GM12801 (cell line): ENCODE data around the gene SEC16B.

Experiments used
- TF ChIP-seq, protein P1 (sequence below): IDR thresholded peaks from one replicate; pipeline ENCODE4 v1.5.1; 2011; ENCODE audit warnings: control low read depth; ENCODE audit not compliant: insufficient read length; ENCODE audit errors: extremely low read depth

The SEC16B gene

DNA sequence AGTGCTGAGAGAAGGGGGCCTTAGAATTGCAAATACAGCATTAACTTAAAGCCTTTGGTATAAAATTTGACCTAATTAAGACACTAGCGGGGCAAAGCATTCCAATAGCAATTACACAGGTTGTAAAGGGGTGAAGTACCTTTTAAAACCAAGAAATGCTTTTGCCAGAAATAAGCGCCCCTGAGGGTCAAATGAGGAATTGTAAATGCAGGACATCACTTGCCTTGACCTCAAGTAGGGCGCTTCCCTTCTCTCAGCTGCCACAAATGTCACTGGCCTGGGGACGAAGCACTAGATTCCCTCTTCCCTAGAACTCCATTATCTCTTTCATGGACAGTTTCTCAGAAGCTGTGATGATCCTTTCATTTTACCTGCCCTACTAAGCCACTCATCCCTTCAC is 48.3 kb downstream of the SEC16B start:
- TF ChIP-seq, protein P1, sequence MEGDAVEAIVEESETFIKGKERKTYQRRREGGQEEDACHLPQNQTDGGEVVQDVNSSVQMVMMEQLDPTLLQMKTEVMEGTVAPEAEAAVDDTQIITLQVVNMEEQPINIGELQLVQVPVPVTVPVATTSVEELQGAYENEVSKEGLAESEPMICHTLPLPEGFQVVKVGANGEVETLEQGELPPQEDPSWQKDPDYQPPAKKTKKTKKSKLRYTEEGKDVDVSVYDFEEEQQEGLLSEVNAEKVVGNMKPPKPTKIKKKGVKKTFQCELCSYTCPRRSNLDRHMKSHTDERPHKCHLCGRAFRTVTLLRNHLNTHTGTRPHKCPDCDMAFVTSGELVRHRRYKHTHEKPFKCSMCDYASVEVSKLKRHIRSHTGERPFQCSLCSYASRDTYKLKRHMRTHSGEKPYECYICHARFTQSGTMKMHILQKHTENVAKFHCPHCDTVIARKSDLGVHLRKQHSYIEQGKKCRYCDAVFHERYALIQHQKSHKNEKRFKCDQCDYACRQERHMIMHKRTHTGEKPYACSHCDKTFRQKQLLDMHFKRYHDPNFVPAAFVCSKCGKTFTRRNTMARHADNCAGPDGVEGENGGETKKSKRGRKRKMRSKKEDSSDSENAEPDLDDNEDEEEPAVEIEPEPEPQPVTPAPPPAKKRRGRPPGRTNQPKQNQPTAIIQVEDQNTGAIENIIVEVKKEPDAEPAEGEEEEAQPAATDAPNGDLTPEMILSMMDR, result no peak

DNA sequence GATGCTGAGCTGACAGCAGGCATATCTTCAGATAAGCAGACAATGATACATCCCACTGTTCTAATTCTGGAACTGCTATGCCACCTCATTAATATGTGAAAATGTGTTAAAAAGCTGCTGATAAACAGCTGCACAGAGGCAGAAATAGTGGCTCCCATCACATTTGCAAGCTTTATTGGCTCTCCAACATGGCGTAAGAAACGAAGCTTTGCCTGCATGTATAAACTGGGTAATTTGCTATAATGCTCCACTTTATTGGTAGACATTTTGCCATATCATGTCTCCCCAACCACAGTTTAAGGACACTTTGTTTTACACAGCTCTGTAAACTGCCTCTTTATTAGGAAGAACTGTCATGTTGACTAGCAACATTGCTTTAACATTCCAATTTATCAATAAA is 49.8 kb downstream of the SEC16B start:
- TF ChIP-seq, protein P1, result no peak

DNA sequence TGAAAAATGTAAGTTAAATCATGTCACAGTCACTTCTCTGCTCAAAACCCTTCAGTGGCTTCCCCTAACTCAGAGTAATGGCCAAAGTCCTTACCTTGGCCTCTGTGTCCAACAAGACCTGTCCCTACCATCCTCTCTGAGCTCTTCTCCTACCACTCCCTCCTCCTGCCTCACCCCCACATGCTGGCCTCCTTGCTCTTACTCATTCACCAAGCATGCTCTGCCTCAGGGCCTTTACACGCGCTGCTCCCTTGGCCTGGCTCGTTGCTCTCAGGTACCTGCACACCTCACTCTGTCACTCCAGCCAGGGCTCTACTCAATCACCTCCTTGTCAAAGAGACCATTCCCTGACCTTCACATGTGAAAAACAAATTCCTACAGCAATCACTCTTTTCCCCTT is 54.2 kb downstream of the SEC16B start:
- TF ChIP-seq, protein P1, result no peak

DNA sequence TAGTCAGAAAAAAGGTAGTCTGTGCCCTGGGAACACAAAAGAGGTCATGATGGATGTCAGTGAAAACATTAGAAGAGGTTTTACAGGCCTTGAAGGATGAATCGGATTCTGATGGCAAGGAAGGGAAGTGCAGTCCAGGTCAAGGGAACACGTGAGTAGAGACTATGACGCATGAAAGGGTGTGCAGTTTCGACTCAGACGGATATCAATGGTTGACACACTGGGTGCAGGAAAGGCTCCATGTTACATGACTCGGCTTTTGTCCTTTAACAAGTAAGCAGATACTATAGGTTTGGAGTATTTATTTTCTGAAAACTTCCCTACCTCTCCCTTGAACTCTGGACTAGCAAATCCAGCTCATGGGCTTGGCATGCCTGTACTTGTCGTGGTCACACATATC is 55.3 kb downstream of the SEC16B start:
- TF ChIP-seq, protein P1, result no peak

DNA sequence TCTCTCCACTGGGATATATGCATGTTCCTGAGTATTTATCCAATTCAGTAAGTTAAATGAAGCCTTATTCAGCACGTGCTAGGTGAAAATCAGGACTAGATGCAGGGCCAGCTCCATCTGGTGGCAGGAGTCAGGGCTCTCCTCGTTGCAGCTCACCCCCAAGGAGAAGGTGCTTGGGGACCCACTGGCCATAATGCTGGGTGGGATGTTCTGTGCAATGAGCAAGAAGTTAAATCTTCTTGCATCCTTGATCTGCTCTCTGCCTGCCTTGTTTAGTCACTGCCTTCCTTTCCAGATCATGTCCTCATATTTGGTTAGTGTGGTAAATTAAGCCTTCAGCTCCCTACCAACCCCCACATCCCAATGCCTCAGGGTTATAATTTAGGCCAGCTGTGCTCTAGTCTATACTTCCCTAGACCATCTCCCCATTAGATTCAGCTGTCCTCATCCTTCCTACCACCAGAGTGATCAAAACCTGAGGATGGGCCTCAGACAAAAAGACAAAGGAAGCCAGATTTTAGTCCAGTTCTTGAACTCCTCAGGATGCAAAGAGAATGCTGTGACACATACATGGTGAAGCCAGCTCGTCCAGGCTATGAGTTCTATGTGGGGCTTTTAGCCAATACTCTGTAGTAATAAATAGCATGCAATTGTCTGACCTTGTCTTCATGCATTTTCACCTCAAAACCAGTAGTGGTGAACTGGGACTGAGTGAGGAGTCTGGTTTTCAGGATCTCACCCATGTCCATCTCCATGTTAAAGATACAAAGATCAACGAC is 55.9 kb downstream of the SEC16B start:
- TF ChIP-seq, protein P1, result no peak

DNA sequence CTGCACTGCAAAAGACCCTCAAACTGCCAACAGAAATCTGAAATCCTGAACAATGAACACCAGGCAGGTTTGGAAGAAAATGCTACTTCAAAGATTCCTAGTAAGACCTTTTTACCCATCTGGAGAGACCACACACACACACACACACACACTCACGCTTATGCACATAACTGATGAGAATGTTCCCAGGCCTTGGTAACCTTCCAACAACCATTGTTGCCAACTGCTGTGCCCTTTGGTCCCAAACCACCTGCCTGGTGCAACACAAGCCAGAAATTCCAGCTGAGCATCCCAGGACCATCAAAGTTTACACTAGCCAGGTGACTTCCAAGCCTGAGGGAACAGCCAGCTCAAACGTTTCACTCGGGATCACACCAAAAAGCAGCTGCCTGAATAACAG is 56.9 kb downstream of the SEC16B start:
- TF ChIP-seq, protein P1, result no peak

DNA sequence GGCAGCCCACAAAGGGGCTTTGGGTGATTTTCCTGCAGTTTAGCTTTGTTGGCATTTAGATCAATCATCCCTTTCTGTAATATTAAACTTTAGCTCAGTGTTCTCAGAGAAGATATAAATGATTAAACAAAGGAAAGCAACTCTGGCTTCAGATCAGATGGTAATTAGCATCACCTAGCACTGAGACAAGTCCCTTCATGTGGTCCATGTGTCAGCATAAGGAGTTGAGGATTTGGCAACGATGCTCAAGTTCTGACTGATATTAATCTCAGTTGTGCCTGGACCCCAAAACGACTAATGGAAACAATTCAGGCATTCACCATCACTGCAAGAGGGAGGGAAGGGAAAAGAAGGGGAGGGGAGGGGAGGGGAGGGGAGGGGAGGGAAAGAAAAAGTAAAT is 60.4 kb downstream of the SEC16B start:
- TF ChIP-seq, protein P1, result no peak

DNA sequence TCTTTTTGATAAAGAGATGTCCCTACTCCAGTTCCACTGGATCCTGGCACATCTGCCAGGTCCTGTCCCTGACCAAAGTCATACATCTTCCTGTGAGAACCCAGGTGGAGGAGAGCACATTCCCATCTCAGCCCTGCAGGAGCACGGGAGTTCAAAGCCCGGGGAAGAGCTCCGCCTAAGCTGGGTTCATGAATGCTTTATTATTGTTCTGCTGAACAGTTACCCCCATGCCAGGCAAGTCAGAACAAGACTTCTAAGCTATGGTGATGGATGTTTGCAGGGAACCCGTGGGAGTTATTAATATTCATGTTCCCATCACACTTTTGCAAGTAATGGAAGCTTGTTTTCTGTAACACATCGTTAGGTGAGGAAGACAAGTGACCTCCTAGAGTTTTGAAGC is 62.9 kb downstream of the SEC16B start:
- TF ChIP-seq, protein P1, result no peak
